H1 (cell line): Measurements from ENCODE around the gene TMC6. TPM values are rescaled to one million over a fixed set of nuclear protein-coding genes. Genes with fewer than 3 reads are reported as not detected.

Source experiments
- CTCF ChIA-PET: fragments of 300-600 bp; sonication (Branson Sonifier 250); formaldehyde crosslinking; loops from one replicate; lab custom pipeline; 2021; ENCODE audit not compliant: partially characterized antibody; lab: Charles Lee
- POLR2A ChIA-PET: fragments of 300-600 bp; sonication (Branson Sonifier 250); formaldehyde crosslinking; loops from one replicate; lab custom pipeline; 2021; ENCODE audit warnings: inconsistent platforms; ENCODE audit not compliant: partially characterized antibody; lab: Charles Lee
- DNase-seq, 2 experiments: peaks; one replicate each; pipeline versions ENCODE4 v3.0.0 to v3.0.0-alpha.2; 2010 to 2022; ENCODE audit warnings: low spot score in 2 of 2, low read depth in 1 of 2, mixed read lengths in 1 of 2
- FAIRE-seq: peaks from 2 replicates; lab custom pipeline; 2011; peaks lifted over from hg19 to GRCh38; lab: Jason Lieb, UNC
- H2AFZ ChIP-seq: 2 replicates; pipeline ENCODE4 v1.8.1; 2012; ENCODE audit warnings: low read length, inconsistent platforms
- H2AK5ac ChIP-seq: 2 replicates; pipeline ENCODE4 v1.6.1; 2013; ENCODE audit warnings: low read depth, low read length
- H2BK120ac ChIP-seq: replicated peaks from 2 replicates; pipeline ENCODE3; 2013; ENCODE audit warnings: low read depth, low read length, inconsistent platforms
- H2BK12ac ChIP-seq: 2 replicates; pipeline ENCODE4 v1.6.1; 2013; ENCODE audit warnings: low read depth, low read length
- H2BK15ac ChIP-seq: 2 replicates; pipeline ENCODE4 v1.6.1; 2013; ENCODE audit warnings: low read length
- H2BK20ac ChIP-seq: 2 replicates; pipeline ENCODE4 v1.6.1; 2013; ENCODE audit warnings: low read length
- H2BK5ac ChIP-seq: 2 replicates; pipeline ENCODE4 v1.6.1; 2013; ENCODE audit warnings: low read depth, low read length
- H3K14ac ChIP-seq: 2 replicates; pipeline ENCODE4 v1.6.1; 2013; ENCODE audit warnings: inconsistent platforms; ENCODE audit not compliant: insufficient read length
- H3K18ac ChIP-seq: 2 replicates; pipeline ENCODE4 v1.6.1; 2013; ENCODE audit warnings: low read length; ENCODE audit errors: extremely low read depth
- H3K23ac ChIP-seq: 2 replicates; pipeline ENCODE4 v1.6.1; 2013; ENCODE audit warnings: inconsistent platforms; ENCODE audit not compliant: insufficient read length
- H3K23me2 ChIP-seq: 2 replicates; pipeline ENCODE4 v1.6.1; 2013; ENCODE audit warnings: low read depth, low read length
- H3K27ac ChIP-seq: 2 replicates; pipeline ENCODE4 v1.6.1; 2011; ENCODE audit warnings: low read depth, low read length, inconsistent platforms
- H3K27me3 ChIP-seq, 4 experiments: replicated peaks in 1 of 4; 1 replicate in 1 of 4; 2 replicates in 3 of 4; pipeline versions ENCODE4 v1.6.1 to v1.8.1; 2011 to 2013; ENCODE audit warnings: low read length in 3 of 4, mild to moderate bottlenecking in 3 of 4, inconsistent platforms in 2 of 4, mixed read lengths in 2 of 4, moderate library complexity in 1 of 4; ENCODE audit not compliant: control insufficient read depth in 3 of 4, insufficient read depth in 3 of 4; ENCODE audit errors: extremely low read depth in 1 of 4
- H3K36me3 ChIP-seq, 4 experiments: 2 replicates each; pipeline versions ENCODE4 v1.6.1 to v1.8.1; 2011 to 2013; ENCODE audit warnings: mild to moderate bottlenecking in 4 of 4, low read length in 3 of 4, moderate library complexity in 2 of 4, control low read depth in 1 of 4, inconsistent platforms in 1 of 4; ENCODE audit not compliant: insufficient read depth in 4 of 4, control insufficient read depth in 2 of 4
- H3K4ac ChIP-seq: replicated peaks from 2 replicates; pipeline ENCODE3; 2013; ENCODE audit warnings: low read length, low read depth, mixed read lengths, inconsistent platforms; ENCODE audit not compliant: insufficient read length
- H3K4me1 ChIP-seq, 4 experiments: replicated peaks in 1 of 4; 1 replicate in 1 of 4; 2 replicates in 3 of 4; pipeline versions ENCODE4 v1.6.1 to v1.8.1; 2011 to 2013; ENCODE audit warnings: low read length in 3 of 4, inconsistent platforms in 2 of 4, mixed read lengths in 1 of 4; ENCODE audit not compliant: insufficient read depth in 4 of 4, control insufficient read depth in 3 of 4
- H3K4me2 ChIP-seq, 2 experiments: 2 replicates each; pipeline versions ENCODE4 v1.6.1 to v1.8.1; 2011 to 2013; ENCODE audit warnings: low read depth in 2 of 2, low read length in 2 of 2, control low read depth in 1 of 2, inconsistent platforms in 1 of 2, mild to moderate bottlenecking in 1 of 2; ENCODE audit not compliant: insufficient read depth in 1 of 2
- H3K4me3 ChIP-seq, 4 experiments: fragments of 200-600, 300-600 bp in 1 of 4; sonication (generic), shearing (Covaris generic), sonication (Bioruptor Twin) in 1 of 4; 2 replicates each; pipeline versions ENCODE4 v1.5.1 to v1.8.1; 2011 to 2016; ENCODE audit warnings: low read length in 4 of 4, low read depth in 3 of 4, control low read depth in 2 of 4, inconsistent platforms in 2 of 4, mild to moderate bottlenecking in 2 of 4, mixed read lengths in 1 of 4, moderate library complexity in 1 of 4; ENCODE audit not compliant: insufficient read depth in 2 of 4; ENCODE audit errors: extremely low read depth in 1 of 4
- H3K56ac ChIP-seq: replicated peaks from 2 replicates; pipeline ENCODE3; 2013; ENCODE audit warnings: low read depth, mild to moderate bottlenecking, mixed read lengths, low read length, inconsistent platforms; ENCODE audit not compliant: insufficient read length
- H3K79me1 ChIP-seq: 2 replicates; pipeline ENCODE4 v1.6.1; 2013; ENCODE audit warnings: low read depth, low read length, control low read depth
- H3K79me2 ChIP-seq, 2 experiments: 2 replicates each; pipeline versions ENCODE4 v1.6.1 to v1.8.1; 2012 to 2013; ENCODE audit warnings: low read length in 2 of 2, mild to moderate bottlenecking in 2 of 2, inconsistent platforms in 1 of 2; ENCODE audit not compliant: insufficient read depth in 2 of 2, control insufficient read depth in 1 of 2
- H3K9ac ChIP-seq, 4 experiments: replicated peaks in 1 of 4; 1 replicate in 1 of 4; 2 replicates in 3 of 4; pipeline versions ENCODE4 v1.6.1 to v1.8.1; 2011 to 2013; ENCODE audit warnings: low read depth in 3 of 4, low read length in 3 of 4, control low read depth in 2 of 4, mild to moderate bottlenecking in 2 of 4, moderate library complexity in 2 of 4, inconsistent platforms in 1 of 4; ENCODE audit errors: extremely low read depth in 1 of 4
- H3K9me3 ChIP-seq, 2 experiments: 2 replicates each; pipeline versions ENCODE4 v1.6.1 to v1.8.1; 2012 to 2013; ENCODE audit warnings: mild to moderate bottlenecking in 2 of 2, moderate library complexity in 2 of 2, control low read depth in 1 of 2, inconsistent platforms in 1 of 2, low read depth in 1 of 2, low read length in 1 of 2, mixed read lengths in 1 of 2; ENCODE audit not compliant: insufficient read depth in 2 of 2
- H4K20me1 ChIP-seq, 2 experiments: replicated peaks in 1 of 2; 2 replicates each; pipeline versions ENCODE3 to v1.8.1; 2011 to 2013; ENCODE audit warnings: inconsistent platforms in 2 of 2, low read length in 2 of 2, mild to moderate bottlenecking in 1 of 2; ENCODE audit not compliant: insufficient read depth in 2 of 2, control insufficient read depth in 1 of 2
- H4K5ac ChIP-seq: 2 replicates; pipeline ENCODE4 v1.6.1; 2013; ENCODE audit warnings: low read length, low read depth, mixed read lengths, inconsistent platforms; ENCODE audit not compliant: insufficient read length
- H4K8ac ChIP-seq: 2 replicates; pipeline ENCODE4 v1.8.0; 2013; ENCODE audit warnings: mild to moderate bottlenecking, moderate library complexity, low read length, inconsistent platforms; ENCODE audit not compliant: insufficient read depth; ENCODE audit errors: extremely low read depth
- H4K91ac ChIP-seq: replicated peaks from 2 replicates; pipeline ENCODE3; 2013; ENCODE audit warnings: low read length, mixed read lengths, inconsistent platforms; ENCODE audit not compliant: insufficient read length
- BACH1 ChIP-seq: IDR thresholded peaks from 2 replicates; pipeline ENCODE4 v1.6.1; 2012; ENCODE audit warnings: low read length, improper control_type of control experiment
- CBX5 ChIP-seq: fragments of 300-800, 300-1000 bp; sonication (generic); IDR thresholded peaks from 2 replicates; pipeline ENCODE4 v1.7.1; 2016; ENCODE audit warnings: antibody characterized with exemption, low read length, low read depth
- CTCF ChIP-seq, 3 experiments: IDR thresholded peaks; 1 replicate in 2 of 3; 2 replicates in 1 of 3; pipeline versions ENCODE4 v1.5.1 to v1.6.1; 2011; ENCODE audit warnings: low read length in 3 of 3, mild to moderate bottlenecking in 3 of 3, inconsistent platforms in 2 of 3, low read depth in 1 of 3, moderate library complexity in 1 of 3; ENCODE audit not compliant: insufficient read depth in 1 of 3; ENCODE audit errors: control extremely low read depth in 1 of 3
- EP300 ChIP-seq, 2 experiments: IDR thresholded peaks; 1 replicate in 1 of 2; 2 replicates in 1 of 2; pipeline ENCODE4 v1.6.1; 2011 to 2012; ENCODE audit warnings: low read depth in 2 of 2, low read length in 2 of 2, mild to moderate bottlenecking in 2 of 2, borderline replicate concordance in 1 of 2, inconsistent platforms in 1 of 2, moderate library complexity in 1 of 2
- POLR2A ChIP-seq, 2 experiments: IDR thresholded peaks; 1 replicate in 1 of 2; 2 replicates in 1 of 2; pipeline ENCODE4 v1.6.1; 2011; ENCODE audit warnings: low read depth in 2 of 2, low read length in 2 of 2, mild to moderate bottlenecking in 2 of 2; ENCODE audit errors: control extremely low read depth in 1 of 2
- RXRA ChIP-seq: IDR thresholded peaks from 2 replicates; pipeline ENCODE4 v1.6.1; 2011; ENCODE audit warnings: low read depth, mild to moderate bottlenecking, low read length, moderate library complexity; ENCODE audit not compliant: insufficient read depth
- TBP ChIP-seq: IDR thresholded peaks from 2 replicates; pipeline ENCODE4 v1.6.1; 2011; ENCODE audit warnings: low read depth, low read length, improper control_type of control experiment
- WGBS, 2 experiments: shearing (Covaris generic) in 1 of 2; methylation state at CpG; one replicate each; pipeline versions ENCODE4 v1.1.6 to v1.1.7; 2013 to 2015; ENCODE audit warnings: low lambda C conversion rate in 2 of 2, mixed read lengths in 2 of 2, inconsistent platforms in 1 of 2, low coverage in 1 of 2, missing lambda C conversion rate in 1 of 2; ENCODE audit not compliant: insufficient replicate concordance in 2 of 2, insufficient coverage in 1 of 2, insufficient read length in 1 of 2; ENCODE audit errors: extremely low coverage in 1 of 2, missing lambda C conversion rate in 1 of 2; 5-methylcytosine and 5-hydroxymethylcytosine counted together
- polyA plus RNA-seq, 7 experiments: library from polyadenylated mRNA; depleted of rRNA in 3 of 7; stranded (reverse) in 5 of 7; unstranded in 2 of 7; fragments of >200 nt in 5 of 7; fragments of 200-250 nt in 2 of 7; gene quantifications; 1 replicate in 5 of 7; 2 replicates in 1 of 7; 4 replicates in 1 of 7; pipeline versions ENCODE4 v1.2.1 to v1.2.3, GENCODE V29; 2011 to 2013; ENCODE audit warnings: missing spikeins in 2 of 7, mixed read lengths in 2 of 7
- total RNA-seq: library from RNA; stranded (reverse); fragmentation: NEBNext Ultra II Directional; extraction: Animal tissue kit (Norgen Biotek cat#: 25700); gene quantifications from 2 replicates; pipeline ENCODE4 v1.2.1, GENCODE V29; 2021

The TMC6 gene
- total and polyA plus RNA-seq, 2 of the 8 experiments (the other 6 are each of a cell fraction or from before 2014, with no cell fraction given), result 39.4 to 77.6 TPM

GRCh38 chr17:78130437-78131101, 2.0 kb upstream of the TMC6 start, which contains the start of gene TMC8:
Gene TMC8, plus strand, starts transcription at chr17:78130771. Its CDS starts 818 bp downstream, at chr17:78131589.
- no peak within 1 kb of the TSS for H3K27ac ChIP-seq
- H2BK120ac ChIP-seq, result peak within 1 kb of the TSS; percentile 24
- peak within 1 kb of the TSS; percentile 57 for H4K91ac ChIP-seq
- CTCF ChIA-PET, result interaction anchor here (0.6 to 4.2 kb wide), 10 partner anchors 8 to 630 kb away, joined by 3 to 17 read pairs (median 4); no protein-coding TSS in a partner anchor
- no peak within 1 kb of the TSS for H3K23ac ChIP-seq
- peaks cover 0 to 31% (median 19%) of the 10 kb centered on the region in 4 experiments; a peak in 6 of 7 replicates for H3K4me1 ChIP-seq
- no peak within 1 kb of the TSS for H3K14ac ChIP-seq
- H4K20me1 ChIP-seq, result peaks cover 2 to 3% of the 10 kb centered on the region in 2 experiments
- H3K9me3 ChIP-seq, result no peaks in the 10 kb centered on the region
- H3K23me2 ChIP-seq, result peaks cover 7% of the 10 kb centered on the region
- H2BK12ac ChIP-seq, result peak within 1 kb of the TSS; percentile 90; the same call in 1 of the 2 replicates
- H3K79me2 ChIP-seq, result no peaks in the 10 kb centered on the region
- peak within 1 kb of the TSS; percentile 71; the same call in 1 of the 2 replicates for H2BK5ac ChIP-seq
- H2BK15ac ChIP-seq, result peak within 1 kb of the TSS; percentile 72; the same call in 1 of the 2 replicates
- H3K79me1 ChIP-seq, result no peaks in the 10 kb centered on the region
- H4K8ac ChIP-seq, result peak within 1 kb of the TSS; percentile 73
- FAIRE-seq, result no peak
- no peak within 1 kb of the TSS; a peak in 1 of 7 replicates for H3K9ac ChIP-seq
- peak within 1 kb of the TSS; percentile 32 for H3K18ac ChIP-seq
- no peak for DNase-seq
- WGBS, 2 experiments, result 82% methylated on average over 10 of the region's 10 CpGs; no CpG with 5 or more reads in 1 of the 2 experiments
- H3K27me3 ChIP-seq, result peaks cover 0 to 26% (median 17%) of the 10 kb centered on the region in 4 experiments; a peak in 5 of 7 replicates
- peak within 1 kb of the TSS; percentile 54; the same call in 1 of the 2 replicates for H2AK5ac ChIP-seq
- POLR2A ChIA-PET, result interaction anchor here (0.6 to 2.0 kb wide), 6 partner anchors 9 to 74 kb away, joined by 3 to 8 read pairs (median 4); partner anchors contain the start of genes AFMID and TK1
- peak within 1 kb of the TSS in 3 of 4 experiments; percentile 10 to 58 (median 10); a peak in 4 of 8 replicates for H3K4me3 ChIP-seq
- H4K5ac ChIP-seq, result no peak within 1 kb of the TSS
- H2AFZ ChIP-seq, result no peak within 1 kb of the TSS
- H2BK20ac ChIP-seq, result peak within 1 kb of the TSS; percentile 90; the same call in 1 of the 2 replicates
- H3K4ac ChIP-seq, result peak within 1 kb of the TSS; percentile 32
- H3K36me3 ChIP-seq, result no peaks in the 10 kb centered on the region
- H3K56ac ChIP-seq, result peak within 1 kb of the TSS; percentile 40
- peak within 1 kb of the TSS; percentile 53 to 69 for H3K4me2 ChIP-seq
- no peak for TF ChIP-seq POLR2A (IDR thresholded peaks at IDR 0.05; ENCODE audit: control extremely low read depth in 1 of 2, low read depth in 2 of 2, low read length in 2 of 2)
- TF ChIP-seq RXRA, result no peak
- no peak for TF ChIP-seq EP300 (IDR thresholded peaks at IDR 0.05; ENCODE audit: borderline replicate concordance in 1 of 2, low read depth in 2 of 2, low read length in 2 of 2)
- no peak for TF ChIP-seq BACH1
- no peak for TF ChIP-seq CTCF (IDR thresholded peaks at IDR 0.05; ENCODE audit: control extremely low read depth in 1 of 3, insufficient read depth in 1 of 3, low read depth in 1 of 3, low read length in 3 of 3)
- TF ChIP-seq CBX5, result no peak
- TF ChIP-seq TBP, result no peak
